K562 (cell line): Measurements from ENCODE around the gene AGAP1. TPM values are rescaled to one million over a fixed set of nuclear protein-coding genes. Genes with fewer than 3 reads are reported as not detected.

Source experiments
- ATAC-seq: fragments of 200-7000 bp; cut with Tn5 transposase; 3 replicates; pipeline ENCODE4 v1.9.1; 2020; ENCODE audit warnings: moderate library complexity
- BruUV-seq: library from RNA; stranded (reverse); fragments of 400-500 nt; replicated peaks from 2 replicates; lab custom pipeline; 2021; lab: Mats Ljungman, UMichigan
- CTCF ChIA-PET: fragments of 300-600 bp; formaldehyde crosslinking; extraction: SDS; loops from one replicate; lab custom pipeline; 2021; ENCODE audit warnings: low intra/inter-chr PET ratio; lab: Yijun Ruan, JAX
- POLR2A ChIA-PET: fragments of 300-600, 350-650 bp; sonication (Branson Sonifier 250); formaldehyde crosslinking; extraction: SDS; loops from one replicate; lab custom pipeline; 2021; ENCODE audit warnings: antibody characterized with exemption, inconsistent platforms; lab: Yijun Ruan, JAX
- DNase-seq, 4 experiments: peaks; one replicate each; pipeline versions ENCODE4 v3.0.0 to v3.0.0-alpha.2; 2011 to 2018; ENCODE audit warnings: low spot score in 3 of 4, mixed read lengths in 3 of 4; ENCODE audit errors: extremely low read depth in 1 of 4
- FAIRE-seq: peaks from 2 replicates; lab custom pipeline; 2011; peaks lifted over from hg19 to GRCh38; lab: Jason Lieb, UNC
- H2AFZ ChIP-seq: 2 replicates; pipeline ENCODE4 v1.6.0; 2011; ENCODE audit warnings: low read depth, low read length, control low read depth, inconsistent platforms
- H3K27ac ChIP-seq: fragments of 200-600 bp; 3 replicates; pipeline ENCODE4 v1.8.0; 2011; ENCODE audit warnings: low read depth, mild to moderate bottlenecking, control low read depth, inconsistent platforms, low read length, moderate library complexity, mixed read lengths; ENCODE audit errors: extremely low read depth
- H3K27me3 ChIP-seq, 2 experiments: fragments of 300-600 bp in 1 of 2; 2 replicates in 1 of 2; 3 replicates in 1 of 2; pipeline versions ENCODE4 v1.6.0 to v1.8.0; 2011; ENCODE audit warnings: inconsistent platforms in 2 of 2, low read length in 2 of 2, mild to moderate bottlenecking in 1 of 2, mixed read lengths in 1 of 2, moderate library complexity in 1 of 2; ENCODE audit not compliant: control insufficient read depth in 2 of 2, insufficient read depth in 2 of 2
- H3K36me3 ChIP-seq: fragments of 300-600 bp; 3 replicates; pipeline ENCODE4 v1.8.0; 2011; ENCODE audit warnings: mild to moderate bottlenecking, low read length, inconsistent platforms; ENCODE audit not compliant: control insufficient read depth, insufficient read depth
- H3K4me1 ChIP-seq, 2 experiments: fragments of 200-600 bp in 1 of 2; replicated peaks in 1 of 2; 2 replicates in 1 of 2; 3 replicates in 1 of 2; pipeline versions ENCODE4 v1.5.1 to v1.8.0; 2011; ENCODE audit warnings: inconsistent platforms in 2 of 2, low read length in 2 of 2, mild to moderate bottlenecking in 1 of 2, mixed read lengths in 1 of 2, moderate library complexity in 1 of 2; ENCODE audit not compliant: control insufficient read depth in 2 of 2, insufficient read depth in 2 of 2
- H3K4me2 ChIP-seq: 2 replicates; pipeline ENCODE4 v1.6.1; 2011; ENCODE audit warnings: low read length, control low read depth, inconsistent platforms, mixed read lengths; ENCODE audit not compliant: insufficient read depth
- H3K4me3 ChIP-seq: fragments of 200-600 bp; sonication (generic), shearing (Covaris generic); 2 replicates; pipeline ENCODE4 v1.5.1; 2016; ENCODE audit warnings: control low read depth, inconsistent platforms
- H3K79me2 ChIP-seq: fragments of 200-600 bp; 3 replicates; pipeline ENCODE4 v1.8.0; 2011; ENCODE audit warnings: low read length, inconsistent platforms; ENCODE audit not compliant: control insufficient read depth, insufficient read depth
- H3K9ac ChIP-seq, 2 experiments: 2 replicates each; pipeline versions ENCODE4 v1.6.0 to v1.6.1; 2011; ENCODE audit warnings: low read depth in 2 of 2, low read length in 2 of 2, control low read depth in 1 of 2, inconsistent platforms in 1 of 2, mild to moderate bottlenecking in 1 of 2, mixed read lengths in 1 of 2; ENCODE audit not compliant: insufficient read depth in 1 of 2
- H3K9me1 ChIP-seq: one replicate; pipeline ENCODE4 v1.6.0; 2011; ENCODE audit warnings: inconsistent platforms, mild to moderate bottlenecking, low read length, moderate library complexity; ENCODE audit not compliant: control insufficient read depth, insufficient read depth
- H3K9me3 ChIP-seq: replicated peaks from 2 replicates; pipeline ENCODE4 v1.5.1; 2011; ENCODE audit warnings: low read depth, low read length, inconsistent platforms; ENCODE audit not compliant: control insufficient read depth, insufficient read depth
- H4K20me1 ChIP-seq: replicated peaks from 2 replicates; pipeline ENCODE4 v1.6.1; 2011; ENCODE audit warnings: low read length, inconsistent platforms, mixed read lengths; ENCODE audit not compliant: control insufficient read depth, insufficient read depth
- ATF1 ChIP-seq, 2 experiments: fragments of 450-650 bp in 1 of 2; IDR thresholded peaks; 2 replicates each; pipeline ENCODE4 v1.6.1; 2016; ENCODE audit warnings: missing compliant biosample characterization in 1 of 2, missing genetic modification characterization in 1 of 2
- ATF7 ChIP-seq: fragments of 450-650 bp; IDR thresholded peaks from 2 replicates; pipeline ENCODE4 v1.7.1; 2014; ENCODE audit warnings: mild to moderate bottlenecking, moderate library complexity
- DDX20 ChIP-seq: fragments of 450-650 bp; IDR thresholded peaks from 2 replicates; pipeline ENCODE4 v1.6.1; 2016; ENCODE audit warnings: missing genetic modification characterization, low read depth, mild to moderate bottlenecking, missing compliant biosample characterization, moderate library complexity
- DNMT1 ChIP-seq: fragments of 450-650 bp; IDR thresholded peaks from 2 replicates; pipeline ENCODE4 v1.6.1; 2016; ENCODE audit warnings: antibody characterized with exemption, mild to moderate bottlenecking
- ELF4 ChIP-seq: fragments of 450-650 bp; formaldehyde crosslinking; IDR thresholded peaks from 2 replicates; pipeline ENCODE4 v1.4.0; 2022; ENCODE audit warnings: missing genetic modification characterization
- EZH2 ChIP-seq: IDR thresholded peaks from 2 replicates; pipeline ENCODE4 v1.6.1; 2012; ENCODE audit warnings: low read depth, mild to moderate bottlenecking, inconsistent platforms, low read length, borderline replicate concordance
- HLTF ChIP-seq: fragments of 450-650 bp; IDR thresholded peaks from 2 replicates; pipeline ENCODE4 v1.6.1; 2016
- LCOR ChIP-seq: sonication (generic); formaldehyde crosslinking; IDR thresholded peaks from 2 replicates; pipeline ENCODE4 v1.8.0; 2022; ENCODE audit warnings: mild to moderate bottlenecking, missing genetic modification reagents
- MAFF ChIP-seq: IDR thresholded peaks from 2 replicates; pipeline ENCODE4 v1.6.1; 2012; ENCODE audit warnings: low read length, improper control_type of control experiment
- POU5F1 ChIP-seq: fragments of 150-350 bp; IDR thresholded peaks from 2 replicates; pipeline ENCODE4 v1.6.1; 2014; ENCODE audit warnings: borderline replicate concordance, low read length, low read depth, mild to moderate bottlenecking; ENCODE audit not compliant: partially characterized antibody
- PRPF4 ChIP-seq: fragments of 200-400 bp; formaldehyde crosslinking; IDR thresholded peaks from one replicate; pipeline ENCODE4 v1.6.1; 2017; ENCODE audit warnings: low read length, low read depth, mild to moderate bottlenecking; ENCODE audit not compliant: insufficient read depth, poor library complexity, severe bottlenecking
- SMAD1 ChIP-seq: fragments of 150-350 bp; IDR thresholded peaks from 2 replicates; pipeline ENCODE4 v1.6.1; 2014; ENCODE audit warnings: low read length, low read depth; ENCODE audit not compliant: partially characterized antibody
- TFAP4 ChIP-seq: sonication (generic); formaldehyde crosslinking; IDR thresholded peaks from 2 replicates; pipeline ENCODE4 v1.8.0; 2022; ENCODE audit warnings: missing genetic modification reagents, mild to moderate bottlenecking, moderate library complexity, borderline replicate concordance
- ZNF23 ChIP-seq: fragments of 250-450 bp; sonication (Bioruptor Pico); IDR thresholded peaks from 2 replicates; pipeline ENCODE4 v1.4.0; 2020; ENCODE audit warnings: mild to moderate bottlenecking
- ZNF589 ChIP-seq: fragments of 200-800 bp; sonication (Bioruptor generic); IDR thresholded peaks from 2 replicates; pipeline ENCODE4 v1.6.1; 2016; ENCODE audit warnings: low read depth, missing genetic modification characterization, missing compliant biosample characterization
- WGBS: fragments of 100-300 bp; shearing (Covaris generic); methylation state at CpG from one replicate; pipeline ENCODE4 v1.1.6; 2016; ENCODE audit warnings: low coverage, mixed read lengths; ENCODE audit not compliant: insufficient coverage; ENCODE audit errors: missing lambda C conversion rate; 5-methylcytosine and 5-hydroxymethylcytosine counted together
- in situ Hi-C: fragments of 300-500 bp; cut with MboI; formaldehyde crosslinking; loops from 4 replicates; pipeline ENCODE4 v1.15.0; 2018; ENCODE audit warnings: inconsistent platforms, mixed read lengths
- intact Hi-C: fragments of 100-400 bp; cut with micrococcal nuclease; formaldehyde crosslinking; loops from 2 replicates; pipeline ENCODE4 v1.14.2; 2022
- polyA plus RNA-seq, 8 experiments: library from polyadenylated mRNA; depleted of rRNA in 4 of 8; stranded (reverse) in 5 of 8; unstranded in 3 of 8; fragments of >200 nt; fragmentation: Nextera tagmentation in 2 of 8; fragmentation: Illumina TruSeq in 1 of 8; extraction: Ambion mirVana in 2 of 8; extraction: Trizol in 1 of 8; gene quantifications; 2 replicates each; pipeline versions ENCODE4 v1.2.1 to v1.2.3, GENCODE V29; 2011 to 2014; ENCODE audit warnings: inconsistent platforms in 1 of 8, missing spikeins in 1 of 8
- total RNA-seq, 7 experiments: library from RNA; depleted of rRNA in 6 of 7; stranded (reverse); fragments of >200 nt in 6 of 7; fragmentation: Illumina TruSeq in 2 of 7; extraction: Trizol in 2 of 7; gene quantifications; 2 replicates each; pipeline versions ENCODE4 v1.2.1 to v1.2.3, GENCODE V29; 2011 to 2021; ENCODE audit warnings: low replicate concordance in 1 of 7

The AGAP1 gene
- total and polyA plus RNA-seq, 9 of the 15 experiments (the other 6 are each of a cell fraction or from before 2014, with no cell fraction given) = 1.3 to 24.0 (median 10.6) TPM

GRCh38 chr2:236107942-236108625 lies 614.2 kb downstream of the AGAP1 start:
- Histone ChIP-seq H2AFZ (no peak overlapping the region), H3K9ac (no peak overlapping the region), H3K4me1 (no peaks in the 10 kb centered on the region; a peak in 1 of 5 replicates), H3K79me2 (no peaks in the 10 kb centered on the region), H3K27ac (no peak overlapping the region), H4K20me1 (no peaks in the 10 kb centered on the region), H3K9me3 (no peaks in the 10 kb centered on the region), H3K36me3 (no peaks in the 10 kb centered on the region), H3K9me1 (no peaks in the 10 kb centered on the region)
- FAIRE-seq = no peak
- intact Hi-C loops (no loop called here), in situ Hi-C loops (no loop called here)
- 62% methylated on average over 11 of the region's 20 CpGs for WGBS
- BruUV-seq = no TSS peak
- ATAC-seq = no peak
- CTCF ChIA-PET = no interaction called here
- TF ChIP-seq MAFF (no peak), DDX20 (tag) (no peak), DNMT1 (no peak), PRPF4 (no peak), ZNF589 (CRISPR knock-in tag) (no peak), LCOR (CRISPR knock-in tag) (no peak), EZH2 (no peak), HLTF (no peak), SMAD1 (no peak), ELF4 (no peak), ATF7 (no peak), ATF1 (CRISPR knock-in tag; IDR thresholded peaks at IDR 0.05) (no peak), ATF1 (tag; IDR thresholded peaks at IDR 0.05) (no peak), TFAP4 (no peak), POU5F1 (no peak), ZNF23 (CRISPR knock-in tag) (no peak)
- TF ChIP-seq, all 486 proteins: peak for 0
- POLR2A ChIA-PET = no interaction called here
- H3K4me2 ChIP-seq = no peak overlapping the region
- DNase-seq = no peak
- no peak overlapping the region for H3K4me3 ChIP-seq
- H3K27me3 ChIP-seq = no peaks in the 10 kb centered on the region
